GDM1 (cell line): Measurements from ENCODE around the gene CDHR1.
A peak's percentile ranks its signal among the peaks of the same experiment; 100 is the strongest.
"Not testable (repeated sequence)": the region's sequence is repeated elsewhere in the genome, so short reads cannot be mapped to it uniquely, and the experiment has no call there.

Experiments used
- DNase-seq: peaks from one replicate; lab custom pipeline; 2025; lab: John Stamatoyannopoulos, UW

CDHR1 gene

GRCh38 chr10:84194424-84195043, at the start of gene CDHR1:
TSS of gene CDHR1 (plus strand) at chr10:84194537. CDS start at chr10:84194761, 224 bp downstream.
- no peak for DNase-seq

DNA sequence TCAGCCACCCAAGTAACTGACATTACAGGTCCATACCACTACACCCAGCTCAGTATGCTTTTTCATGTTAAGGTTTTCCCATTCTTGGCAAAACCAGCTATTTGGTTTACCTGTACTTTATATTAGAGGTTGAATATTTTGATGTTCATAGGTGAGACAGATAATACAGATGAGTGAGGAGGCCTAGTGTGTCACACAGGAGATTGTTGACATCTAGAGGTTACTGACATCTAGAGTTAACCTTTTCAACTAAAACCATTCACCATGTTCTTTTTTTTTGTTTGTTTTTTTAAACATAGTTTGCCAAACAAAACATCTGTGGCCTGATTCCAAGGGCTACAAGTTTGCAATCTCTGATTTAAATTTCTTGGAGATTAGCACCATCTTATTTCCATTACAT, 47.0 kb upstream of the CDHR1 start:
- no peak for DNase-seq

DNA sequence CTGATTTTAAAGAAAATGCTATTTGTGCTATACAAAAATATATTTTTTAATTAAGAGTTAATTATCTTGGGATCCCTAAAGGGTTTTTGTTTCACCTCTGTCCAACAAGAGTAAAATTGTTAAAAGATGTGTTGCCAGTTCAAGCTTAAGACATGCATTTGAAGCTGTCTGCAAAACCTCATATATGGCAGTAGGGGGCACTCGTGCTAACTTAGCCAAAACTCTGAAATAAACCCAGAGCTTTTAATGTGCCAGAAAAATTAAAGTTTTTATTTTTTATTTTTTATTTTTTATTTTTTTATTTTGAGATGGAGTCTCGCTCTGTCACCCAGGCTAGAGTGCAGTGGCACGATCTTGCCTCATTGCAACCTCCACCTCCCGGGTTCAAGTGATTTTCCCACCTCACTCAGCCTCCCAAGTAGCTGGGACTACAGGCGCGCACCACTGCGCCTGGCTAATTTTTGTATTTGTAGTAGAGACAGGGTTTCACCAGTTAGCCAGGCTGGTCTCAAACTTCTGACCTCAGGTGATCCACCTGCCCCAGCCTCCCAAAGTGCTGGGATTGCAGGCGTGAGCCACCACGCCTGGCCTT, 46.2 kb upstream of the CDHR1 start:
- DNase-seq: not testable (repeated sequence)

DNA sequence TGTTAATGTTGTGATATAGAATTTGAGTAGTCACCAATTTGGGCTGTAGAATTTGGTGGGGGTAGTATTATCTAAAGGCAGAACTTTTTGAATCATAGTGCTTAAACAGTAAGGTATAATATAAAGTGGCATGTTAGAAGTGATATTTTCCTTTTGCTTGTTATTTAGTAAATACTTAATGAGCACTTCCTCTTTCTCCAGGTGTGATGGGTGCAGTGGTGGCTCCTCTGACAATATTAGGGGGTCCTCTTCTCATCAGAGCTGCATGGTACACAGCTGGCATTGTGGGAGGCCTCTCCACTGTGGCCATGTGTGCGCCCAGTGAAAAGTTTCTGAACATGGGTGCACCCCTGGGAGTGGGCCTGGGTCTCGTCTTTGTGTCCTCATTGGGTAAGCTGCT, 44.5 kb upstream of the CDHR1 start:
- no peak for DNase-seq

DNA sequence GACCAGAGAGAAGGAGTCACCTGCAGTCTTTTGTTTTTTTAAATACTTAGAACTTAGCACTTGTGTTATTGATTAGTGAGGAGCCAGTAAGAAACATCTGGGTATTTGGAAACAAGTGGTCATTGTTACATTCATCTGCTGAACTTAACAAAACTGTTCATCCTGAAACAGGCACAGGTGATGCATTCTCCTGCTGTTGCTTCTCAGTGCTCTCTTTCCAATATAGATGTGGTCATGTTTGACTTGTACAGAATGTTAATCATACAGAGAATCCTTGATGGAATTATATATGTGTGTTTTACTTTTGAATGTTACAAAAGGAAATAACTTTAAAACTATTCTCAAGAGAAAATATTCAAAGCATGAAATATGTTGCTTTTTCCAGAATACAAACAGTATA, 41.6 kb upstream of the CDHR1 start:
- DNase-seq: no peak

- DNase-seq: no peak
These were observed 38.8 kb upstream of the CDHR1 start for GRCh38 chr10:84155521-84155920.

DNA sequence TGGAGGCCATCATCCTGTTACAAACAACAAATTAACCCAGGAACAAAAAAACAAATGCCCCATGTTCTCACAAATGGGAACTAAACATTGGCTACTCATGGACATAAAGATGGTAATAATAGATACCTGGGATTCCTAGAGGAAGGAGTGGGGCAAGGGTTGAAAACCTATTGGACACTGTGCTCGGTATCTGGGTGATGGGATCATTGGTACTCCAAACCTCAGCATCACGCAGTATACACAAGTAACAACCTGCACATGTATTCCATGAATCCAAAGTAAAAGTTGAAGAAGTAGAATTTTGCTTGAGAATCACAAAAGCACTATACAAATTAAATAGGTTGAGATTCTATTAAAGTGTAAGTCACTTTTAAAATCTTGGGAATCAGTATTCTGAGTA, 38.3 kb upstream of the CDHR1 start:
- DNase-seq: no peak

DNA sequence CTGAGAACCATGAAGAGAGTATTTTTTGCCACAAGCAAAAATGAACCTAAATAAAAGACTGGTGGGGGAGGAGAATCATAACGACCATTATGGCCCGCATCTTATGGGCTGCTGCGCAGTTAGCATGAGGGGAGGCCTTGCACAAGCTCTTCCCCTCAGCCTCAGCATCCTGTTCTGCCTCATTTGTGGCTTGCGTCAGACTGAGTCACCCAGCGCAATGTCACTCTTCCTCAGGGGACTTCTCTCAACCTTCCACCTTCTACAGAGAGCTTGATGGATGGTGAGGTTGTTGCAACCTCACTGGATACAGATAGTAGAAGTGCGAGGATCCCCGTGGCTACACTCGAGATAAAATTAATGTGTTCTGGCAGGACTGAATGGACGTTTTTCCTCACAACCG, 37.6 kb upstream of the CDHR1 start:
- peak; percentile 65 for DNase-seq

DNA sequence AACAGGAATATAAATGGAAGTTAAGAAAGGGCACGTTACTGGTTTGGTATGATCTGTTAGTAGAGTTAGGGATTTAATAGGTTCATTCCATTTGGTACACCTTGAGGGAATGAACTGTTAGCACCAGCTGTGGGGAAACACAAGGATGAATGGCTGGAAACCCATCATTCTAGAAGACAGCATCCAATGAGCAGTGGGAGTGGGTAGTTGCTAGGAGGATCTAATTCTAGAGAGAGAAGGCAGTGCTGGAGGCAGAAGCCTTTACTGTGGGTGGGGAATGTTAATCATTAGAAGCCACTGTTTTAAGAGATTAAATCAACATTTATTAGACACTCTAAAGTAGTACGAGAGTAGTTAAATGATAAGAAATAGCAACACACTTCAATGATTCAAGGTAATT, 36.3 kb upstream of the CDHR1 start:
- no peak for DNase-seq

DNA sequence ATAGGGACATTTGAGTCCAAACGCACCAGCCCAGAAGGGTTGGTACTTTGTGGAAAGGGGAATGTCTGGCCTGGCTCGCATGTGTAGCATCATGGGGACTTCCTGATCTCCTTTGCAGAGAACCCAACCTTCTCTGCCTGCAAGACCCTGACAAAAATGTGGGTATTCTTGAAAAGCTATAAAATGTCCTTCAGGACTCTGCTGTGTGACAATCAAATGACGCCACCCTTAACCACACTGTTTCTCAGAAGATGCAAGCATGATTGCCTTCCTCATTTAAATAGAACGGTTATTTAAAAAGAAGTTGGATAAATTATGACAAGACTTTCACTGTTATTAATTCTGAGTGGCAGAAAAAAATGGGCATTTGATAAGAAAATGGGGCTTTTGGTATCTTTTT, 35.8 kb upstream of the CDHR1 start:
- no peak for DNase-seq

- DNase-seq: no peak
These were observed 35.2 kb upstream of the CDHR1 start for GRCh38 chr10:84159076-84159685.

DNA sequence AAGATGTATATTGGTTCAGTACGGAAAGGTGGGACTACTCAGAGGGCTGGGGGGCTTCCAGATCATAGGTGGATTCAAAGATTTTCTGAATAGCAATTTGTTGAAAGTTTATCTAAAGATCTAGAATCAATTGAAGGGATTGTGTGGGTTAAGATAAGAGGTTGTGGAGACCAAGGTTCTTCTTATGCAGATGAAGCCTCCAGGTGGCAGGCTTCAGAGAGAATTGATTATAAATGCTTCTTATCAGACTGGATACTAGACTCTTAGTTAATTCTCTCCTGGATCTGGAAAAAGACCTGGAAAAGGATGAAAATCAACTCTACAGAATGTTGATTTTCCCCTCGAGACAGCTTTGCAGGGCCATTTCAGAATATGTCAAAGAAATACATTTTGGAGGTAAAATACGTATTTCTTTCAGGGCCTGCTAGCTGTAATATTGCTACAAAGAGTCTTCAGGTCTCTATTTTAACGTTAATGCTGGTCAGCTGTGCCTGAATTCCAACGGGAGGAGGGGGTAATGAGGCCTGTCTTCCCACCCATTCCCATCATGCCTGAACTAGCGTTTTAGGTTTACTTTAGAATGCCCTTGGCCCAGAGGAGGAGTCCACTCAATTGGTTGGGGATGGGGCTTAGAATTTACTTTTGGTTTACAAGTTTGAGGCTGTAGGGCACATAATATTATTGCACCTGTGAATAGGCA, 33.5 kb upstream of the CDHR1 start:
- no peak for DNase-seq

- no peak for DNase-seq
These were observed 30.3 kb upstream of the CDHR1 start for GRCh38 chr10:84163996-84164395.

- no peak for DNase-seq
These were observed 29.9 kb upstream of the CDHR1 start for GRCh38 chr10:84164442-84164841.

GRCh38 chr10:84166620-84167288, 27.6 kb upstream of the CDHR1 start:
- no peak for DNase-seq

- not testable (repeated sequence) for DNase-seq
These were observed 27.1 kb upstream of the CDHR1 start for GRCh38 chr10:84167289-84167653.

GRCh38 chr10:84168382-84168781, 26.0 kb upstream of the CDHR1 start:
- DNase-seq: not testable (repeated sequence)

- not testable (repeated sequence) for DNase-seq
These were observed 23.1 kb upstream of the CDHR1 start for GRCh38 chr10:84171237-84171636.

GRCh38 chr10:84171700-84172466, 22.5 kb upstream of the CDHR1 start:
- DNase-seq: not testable (repeated sequence)

GRCh38 chr10:84172467-84173356, 21.6 kb upstream of the CDHR1 start:
- DNase-seq: no peak

GRCh38 chr10:84173501-84173929, 20.8 kb upstream of the CDHR1 start, which contains the start of gene GPR15LG:
TSS of gene GPR15LG (plus strand) at chr10:84173801. CDS start at chr10:84173852, 51 bp downstream.
- DNase-seq: no peak
